ENCODE measurements around the gene QSOX2. TPM values are rescaled to one million over a fixed set of nuclear protein-coding genes. Genes with fewer than 3 reads are reported as not detected.

Gene QSOX2
- total RNA-seq, 2 experiments from 2014 or later = 50.0 to 57.5 TPM

DNA sequence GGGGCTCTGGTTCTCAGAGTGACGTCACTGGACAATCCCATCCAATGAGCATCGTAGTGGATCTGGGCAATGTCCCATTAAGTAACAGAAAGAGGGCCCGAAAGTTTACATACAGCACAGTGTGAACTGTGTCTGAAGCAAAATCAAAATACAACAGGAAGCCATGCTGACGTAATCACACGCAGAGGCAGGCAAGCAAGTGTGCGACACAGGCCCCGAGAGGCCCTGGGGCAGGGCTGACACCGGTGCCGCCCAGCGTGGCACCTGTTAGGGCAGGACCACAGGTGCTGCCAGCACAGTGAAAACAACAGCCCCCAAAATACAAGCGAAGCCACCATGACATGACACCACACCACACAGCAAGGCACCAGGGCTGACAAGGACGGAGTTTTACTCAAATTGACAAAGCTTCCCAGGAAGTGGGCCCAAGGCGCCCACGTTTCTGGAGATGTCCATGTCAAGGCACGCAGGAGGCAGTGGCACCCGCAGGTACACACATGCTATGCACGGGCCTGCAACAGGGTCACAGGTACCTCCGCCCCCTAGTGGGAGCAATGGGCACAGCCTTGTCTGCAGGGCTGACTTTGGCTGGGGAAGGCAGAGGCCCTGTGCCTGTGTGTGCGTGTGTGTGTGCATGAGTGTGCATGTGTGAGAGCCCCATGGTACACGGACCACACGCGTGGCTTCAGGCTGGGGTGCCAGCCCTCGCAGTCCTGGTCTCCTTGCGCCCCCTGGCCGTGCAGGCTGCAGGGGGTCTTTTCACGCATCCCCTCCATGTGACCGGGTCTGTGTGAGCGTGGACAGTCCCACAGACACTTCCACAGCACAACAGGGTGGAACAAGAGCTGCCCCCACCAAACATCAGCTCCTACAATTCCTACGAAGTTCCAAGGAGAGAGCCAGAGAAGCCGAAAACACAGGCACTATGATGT, 19.6 kb downstream of the QSOX2 start:
- POLR2A ChIA-PET = interaction anchor here (0.6 to 1.5 kb wide), 2 partner anchors 20 to 36 kb away, joined by 3 read pairs; no protein-coding TSS in a partner anchor
- peak overlapping the region; percentile 81 for H3K4me2 ChIP-seq (ENCODE audit: low read length)
- DNase-seq (ENCODE audit: low spot score) = peak; percentile 90
- peak overlapping the region; percentile 97 for H3K27ac ChIP-seq (ENCODE audit: low read depth, low read length, poor library complexity, severe bottlenecking)
- no peaks in the 10 kb centered on the region for H4K20me1 ChIP-seq (ENCODE audit: insufficient read depth, low read length)
- no peaks in the 10 kb centered on the region for H3K9me3 ChIP-seq (ENCODE audit: low read length)
- H3K9me2 ChIP-seq (ENCODE audit: insufficient read depth, low read length) = no peaks in the 10 kb centered on the region
- peak overlapping the region; percentile 56 for H3K4me3 ChIP-seq (ENCODE audit: low read depth, low read length, poor library complexity, severe bottlenecking)
- BruUV-seq (replicated peaks) = no TSS peak
- H3K36me3 ChIP-seq (ENCODE audit: insufficient read depth, low read length) = peaks cover 75% of the 10 kb centered on the region
- CTCF ChIA-PET (ENCODE audit: unreplicated experiment) = interaction anchor here (1.1 to 1.2 kb wide), 2 partner anchors 14 kb away, joined by 4 read pairs; no protein-coding TSS in a partner anchor
- H3K79me2 ChIP-seq (ENCODE audit: insufficient read depth, low read depth, low read length) = peaks cover 47% of the 10 kb centered on the region; the same call in 1 of the 2 replicates
- peak overlapping the region; percentile 41; the same call in 1 of the 2 replicates for H2AFZ ChIP-seq (ENCODE audit: low read length)
- intact Hi-C loops (cut with micrococcal nuclease; ENCODE audit: unreplicated experiment) = loop anchor here (1.0 to 2.0 kb wide), 3 partner anchors 17 to 56 kb away; no protein-coding TSS in a partner anchor
- TF ChIP-seq EZH2phosphoT487 (IDR thresholded peaks at IDR 0.05; ENCODE audit: borderline replicate concordance, low read depth, low read length) = no peak
- TF ChIP-seq, protein P1, sequence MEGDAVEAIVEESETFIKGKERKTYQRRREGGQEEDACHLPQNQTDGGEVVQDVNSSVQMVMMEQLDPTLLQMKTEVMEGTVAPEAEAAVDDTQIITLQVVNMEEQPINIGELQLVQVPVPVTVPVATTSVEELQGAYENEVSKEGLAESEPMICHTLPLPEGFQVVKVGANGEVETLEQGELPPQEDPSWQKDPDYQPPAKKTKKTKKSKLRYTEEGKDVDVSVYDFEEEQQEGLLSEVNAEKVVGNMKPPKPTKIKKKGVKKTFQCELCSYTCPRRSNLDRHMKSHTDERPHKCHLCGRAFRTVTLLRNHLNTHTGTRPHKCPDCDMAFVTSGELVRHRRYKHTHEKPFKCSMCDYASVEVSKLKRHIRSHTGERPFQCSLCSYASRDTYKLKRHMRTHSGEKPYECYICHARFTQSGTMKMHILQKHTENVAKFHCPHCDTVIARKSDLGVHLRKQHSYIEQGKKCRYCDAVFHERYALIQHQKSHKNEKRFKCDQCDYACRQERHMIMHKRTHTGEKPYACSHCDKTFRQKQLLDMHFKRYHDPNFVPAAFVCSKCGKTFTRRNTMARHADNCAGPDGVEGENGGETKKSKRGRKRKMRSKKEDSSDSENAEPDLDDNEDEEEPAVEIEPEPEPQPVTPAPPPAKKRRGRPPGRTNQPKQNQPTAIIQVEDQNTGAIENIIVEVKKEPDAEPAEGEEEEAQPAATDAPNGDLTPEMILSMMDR (conservative IDR thresholded peaks at IDR 0.05; ENCODE audit: low read length) = peak; percentile 93
- peaks cover 60% of the 10 kb centered on the region for H3K4me1 ChIP-seq (ENCODE audit: insufficient read depth, low read length, poor library complexity, severe bottlenecking)

DNA sequence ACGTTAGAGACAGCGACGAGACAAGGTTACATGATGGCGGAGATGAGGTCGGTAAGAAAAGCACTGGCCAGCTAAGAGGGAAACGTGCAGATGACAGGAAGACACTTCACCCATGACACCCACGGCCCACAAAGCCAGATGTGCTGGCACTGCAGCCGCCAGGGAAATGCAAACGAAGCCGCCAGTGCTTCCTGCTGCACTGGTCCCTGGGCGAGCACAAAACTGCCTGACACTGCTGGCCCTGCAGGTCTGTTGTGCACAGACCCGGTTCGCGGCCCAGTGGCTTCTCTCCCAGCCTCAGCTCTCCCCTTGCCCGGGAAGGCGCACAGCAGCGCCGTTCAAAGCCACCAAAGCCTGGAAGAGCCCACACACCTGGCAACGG, 20.3 kb downstream of the QSOX2 start:
- intact Hi-C loops (cut with micrococcal nuclease; ENCODE audit: unreplicated experiment) = loop anchor here (1.0 to 2.0 kb wide), 2 partner anchors 18 to 41 kb away; no protein-coding TSS in a partner anchor
- Histone ChIP-seq H3K79me2 (ENCODE audit: insufficient read depth, low read depth, low read length) (peaks cover 47% of the 10 kb centered on the region; the same call in 1 of the 2 replicates), H3K9me3 (ENCODE audit: low read length) (no peaks in the 10 kb centered on the region), H3K27ac (ENCODE audit: low read depth, low read length, poor library complexity, severe bottlenecking) (peak overlapping the region; percentile 97), H3K4me2 (ENCODE audit: low read length) (peak overlapping the region; percentile 81), H3K4me3 (ENCODE audit: low read depth, low read length, poor library complexity, severe bottlenecking) (peak overlapping the region; percentile 56), H3K36me3 (ENCODE audit: insufficient read depth, low read length) (peaks cover 75% of the 10 kb centered on the region), H4K20me1 (ENCODE audit: insufficient read depth, low read length) (no peaks in the 10 kb centered on the region), H3K9me2 (ENCODE audit: insufficient read depth, low read length) (no peaks in the 10 kb centered on the region), H2AFZ (ENCODE audit: low read length) (peak overlapping the region; percentile 41; the same call in 1 of the 2 replicates), H3K4me1 (ENCODE audit: insufficient read depth, low read length, poor library complexity, severe bottlenecking) (peaks cover 65% of the 10 kb centered on the region)
- CTCF ChIA-PET (ENCODE audit: unreplicated experiment) = interaction anchor here (1.1 to 1.2 kb wide), 2 partner anchors 14 to 42 kb away, joined by 4 read pairs; no protein-coding TSS in a partner anchor
- DNase-seq (ENCODE audit: low spot score) = peak; percentile 94
- BruUV-seq (replicated peaks) = no TSS peak
- TF ChIP-seq, protein P1 (conservative IDR thresholded peaks at IDR 0.05; ENCODE audit: low read length) = no peak
- TF ChIP-seq EZH2phosphoT487 (IDR thresholded peaks at IDR 0.05; ENCODE audit: borderline replicate concordance, low read depth, low read length) = no peak
- POLR2A ChIA-PET = interaction anchor here (1.1 kb wide), 1 partner anchor 17 kb away, joined by 4 read pairs; no protein-coding TSS in a partner anchor
